HepG2 (cell line): ENCODE data around the gene DPM2. TPM values are rescaled to one million over a fixed set of nuclear protein-coding genes. Genes with fewer than 3 reads are reported as not detected.

ENCODE experiments used
- ATAC-seq: fragments of 200-7000 bp; cut with Tn5 transposase; 3 replicates; pipeline ENCODE4 v1.9.1; 2020; ENCODE audit warnings: mild to moderate bottlenecking, moderate library complexity
- BruUV-seq: library from RNA; stranded (reverse); fragments of 400-500 nt; replicated peaks from 2 replicates; lab custom pipeline; 2021; lab: Mats Ljungman, UMichigan
- CTCF ChIA-PET: fragments of 300-600 bp; formaldehyde crosslinking; extraction: SDS; loops from one replicate; lab custom pipeline; 2021; ENCODE audit warnings: low total read pairs, inconsistent platforms, low intra/inter-chr PET ratio; lab: Yijun Ruan, JAX
- POLR2A ChIA-PET: fragments of 350-600 bp; sonication (Branson Sonifier 250); formaldehyde crosslinking; loops from one replicate; lab custom pipeline; 2020; ENCODE audit warnings: antibody characterized with exemption, inconsistent platforms; lab: Yijun Ruan, JAX
- DNase-seq: peaks from one replicate; pipeline ENCODE4 v3.0.0-alpha.2; 2015; ENCODE audit warnings: low spot score
- FAIRE-seq: peaks from 3 replicates; lab custom pipeline; 2011; peaks lifted over from hg19 to GRCh38; lab: Jason Lieb, UNC
- H2AFZ ChIP-seq: one replicate; pipeline ENCODE4 v1.6.1; 2011; ENCODE audit warnings: low read length, inconsistent platforms
- H3K27ac ChIP-seq: fragments of 300-600 bp; 3 replicates; pipeline ENCODE4 v1.8.0; 2011; ENCODE audit warnings: mixed run types, mild to moderate bottlenecking, mixed read lengths, low read length, inconsistent platforms; ENCODE audit not compliant: insufficient read depth; ENCODE audit errors: extremely low read length
- H3K27me3 ChIP-seq, 2 experiments: fragments of 200-600 bp in 1 of 2; 2 replicates in 1 of 2; 3 replicates in 1 of 2; pipeline versions ENCODE4 v1.6.0 to v1.8.0; 2011; ENCODE audit warnings: low read length in 2 of 2, mild to moderate bottlenecking in 2 of 2, moderate library complexity in 2 of 2, inconsistent platforms in 1 of 2; ENCODE audit not compliant: insufficient read depth in 2 of 2, control insufficient read depth in 1 of 2
- H3K36me3 ChIP-seq, 2 experiments: fragments of 200-600 bp in 1 of 2; replicated peaks in 1 of 2; 2 replicates in 1 of 2; 3 replicates in 1 of 2; pipeline versions ENCODE4 v1.5.1 to v1.8.0; 2011; ENCODE audit warnings: low read length in 2 of 2, inconsistent platforms in 1 of 2; ENCODE audit not compliant: insufficient read depth in 2 of 2, control insufficient read depth in 1 of 2
- H3K4me1 ChIP-seq: 2 replicates; pipeline ENCODE4 v1.5.1; 2012; ENCODE audit warnings: low read length, inconsistent platforms; ENCODE audit not compliant: insufficient read depth
- H3K4me2 ChIP-seq: 2 replicates; pipeline ENCODE4 v1.6.0; 2011; ENCODE audit warnings: low read depth, low read length, inconsistent platforms
- H3K4me3 ChIP-seq, 3 experiments: fragments of 200-600 bp in 1 of 3; sonication (generic), shearing (Covaris generic) in 1 of 3; replicated peaks in 1 of 3; 2 replicates each; pipeline ENCODE4 v1.5.1; 2011 to 2016; ENCODE audit warnings: low read length in 3 of 3, inconsistent platforms in 2 of 3, low read depth in 2 of 3, mild to moderate bottlenecking in 2 of 3, control low read depth in 1 of 3, mixed read lengths in 1 of 3; ENCODE audit not compliant: insufficient read depth in 1 of 3
- H3K79me2 ChIP-seq: one replicate; pipeline ENCODE4 v1.6.1; 2011; ENCODE audit warnings: low read length, inconsistent platforms; ENCODE audit not compliant: insufficient read depth
- H3K9ac ChIP-seq: 2 replicates; pipeline ENCODE4 v1.6.0; 2011; ENCODE audit warnings: mild to moderate bottlenecking, low read depth, low read length, inconsistent platforms; ENCODE audit not compliant: insufficient read depth
- H3K9me3 ChIP-seq: 2 replicates; pipeline ENCODE4 v1.5.1; 2012; ENCODE audit warnings: mild to moderate bottlenecking, low read length
- H4K20me1 ChIP-seq: 2 replicates; pipeline ENCODE4 v1.6.0; 2011; ENCODE audit warnings: inconsistent platforms, mild to moderate bottlenecking, low read length, moderate library complexity; ENCODE audit not compliant: insufficient read depth
- ATF1 ChIP-seq: IDR thresholded peaks from 2 replicates; pipeline ENCODE4 v1.6.1; 2016; ENCODE audit warnings: mild to moderate bottlenecking, control low read depth
- CBX5 ChIP-seq: sonication (generic); formaldehyde crosslinking; IDR thresholded peaks from 2 replicates; pipeline ENCODE4 v1.4.0; 2020; ENCODE audit warnings: missing genetic modification reagents, borderline replicate concordance
- DMAP1 ChIP-seq: IDR thresholded peaks from 2 replicates; pipeline ENCODE4 v1.6.1; 2016
- ELF4 ChIP-seq: sonication (generic); formaldehyde crosslinking; IDR thresholded peaks from 2 replicates; pipeline ENCODE4 v1.5.0; 2020; ENCODE audit warnings: missing genetic modification reagents, mild to moderate bottlenecking, moderate library complexity, borderline replicate concordance
- HNRNPL ChIP-seq: fragments of 200-400 bp; formaldehyde crosslinking; IDR thresholded peaks from 2 replicates; pipeline ENCODE4 v1.6.1; 2017; ENCODE audit warnings: mild to moderate bottlenecking, low read depth, low read length
- KDM1A ChIP-seq: IDR thresholded peaks from 2 replicates; pipeline ENCODE4 v1.6.1; 2016; ENCODE audit warnings: missing compliant biosample characterization
- KDM2A ChIP-seq: sonication (generic); formaldehyde crosslinking; IDR thresholded peaks from 2 replicates; pipeline ENCODE4 v1.4.0; 2020; ENCODE audit warnings: low read depth, missing genetic modification reagents, borderline replicate concordance
- NFE2 ChIP-seq: sonication (generic); formaldehyde crosslinking; IDR thresholded peaks from 2 replicates; pipeline ENCODE4 v1.4.0; 2020; ENCODE audit warnings: missing genetic modification reagents
- PHF5A ChIP-seq: IDR thresholded peaks from one replicate; pipeline ENCODE4 v1.6.1; 2018; ENCODE audit warnings: low read depth, missing genetic modification reagents; ENCODE audit not compliant: unreplicated experiment
- PHF8 ChIP-seq: sonication (generic); formaldehyde crosslinking; IDR thresholded peaks from 2 replicates; pipeline ENCODE4 v1.5.0; 2020; ENCODE audit warnings: missing genetic modification reagents
- PPARG ChIP-seq: conservative IDR thresholded peaks from 2 replicates; pipeline ENCODE4 v1.6.1; 2016; ENCODE audit warnings: missing biosample characterization, missing genetic modification reagents
- RFX5 ChIP-seq: IDR thresholded peaks from 2 replicates; pipeline ENCODE4 v1.6.1; 2011; ENCODE audit warnings: low read depth, low read length, improper control_type of control experiment
- SCMH1 ChIP-seq: sonication (generic); formaldehyde crosslinking; IDR thresholded peaks from 2 replicates; pipeline ENCODE4 v1.9.0; 2021; ENCODE audit warnings: missing genetic modification reagents, mild to moderate bottlenecking, borderline replicate concordance
- SMAD3 ChIP-seq: sonication (generic); formaldehyde crosslinking; IDR thresholded peaks from 2 replicates; pipeline ENCODE4 v1.4.0; 2020; ENCODE audit warnings: missing genetic modification reagents
- TARDBP ChIP-seq: sonication (generic); formaldehyde crosslinking; IDR thresholded peaks from 2 replicates; pipeline ENCODE4 v1.8.0; 2022; ENCODE audit warnings: mild to moderate bottlenecking, missing genetic modification reagents
- ZKSCAN8 ChIP-seq: IDR thresholded peaks from 2 replicates; pipeline ENCODE4 v1.6.1; 2016; ENCODE audit warnings: borderline replicate concordance, missing genetic modification reagents, missing compliant biosample characterization
- WGBS: methylation state at CpG from one replicate; pipeline ENCODE4 v1.1.6; 2017; ENCODE audit warnings: low lambda C conversion rate; 5-methylcytosine and 5-hydroxymethylcytosine counted together
- in situ Hi-C: cut with HindIII; loops from 2 replicates; pipeline ENCODE4 v1.10.0; 2017; ENCODE audit warnings: low pct_unique_long_range_greater_than_20kb; ENCODE audit not compliant: extremely low pct_ligation_motif_present
- intact Hi-C: fragments of 100-400 bp; cut with micrococcal nuclease; formaldehyde crosslinking; loops from one replicate; pipeline ENCODE4 v1.10.0; 2022; ENCODE audit not compliant: unreplicated experiment
- polyA plus RNA-seq, 8 experiments: library from polyadenylated mRNA; depleted of rRNA in 3 of 8; stranded (reverse) in 7 of 8; unstranded in 1 of 8; fragments of >200 nt; fragmentation: Illumina TruSeq in 4 of 8; extraction: Trizol in 4 of 8; gene quantifications; 2 replicates each; pipeline versions ENCODE4 v1.2.1 to v1.2.3, GENCODE V29; 2011 to 2016; ENCODE audit warnings: low read depth in 4 of 8, missing spikeins in 1 of 8, mixed read lengths in 1 of 8; ENCODE audit not compliant: insufficient read depth in 1 of 8
- total RNA-seq, 5 experiments: library from RNA; depleted of rRNA; stranded (reverse); fragments of >200 nt; fragmentation: Illumina TruSeq; extraction: Trizol; gene quantifications; 2 replicates each; pipeline ENCODE4 v1.2.3, GENCODE V29; 2016; ENCODE audit warnings: low read depth in 1 of 5
- TF ChIP-seq, protein P1 (sequence below): sonication (generic); formaldehyde crosslinking; IDR thresholded peaks from 2 replicates; pipeline ENCODE4 v1.5.0; 2020; ENCODE audit warnings: missing genetic modification reagents
- TF ChIP-seq, protein P2 (sequence below): sonication (generic); formaldehyde crosslinking; IDR thresholded peaks from 2 replicates; pipeline ENCODE4 v1.8.0; 2022; ENCODE audit warnings: mild to moderate bottlenecking, missing genetic modification reagents, moderate library complexity
- TF ChIP-seq, protein P3 (sequence below): IDR thresholded peaks from 2 replicates; pipeline ENCODE4 v1.6.1; 2016; ENCODE audit warnings: mild to moderate bottlenecking, missing biosample characterization, missing genetic modification reagents
- TF ChIP-seq, protein P4 (sequence below): sonication (generic); formaldehyde crosslinking; IDR thresholded peaks from 2 replicates; pipeline ENCODE4; 2020; ENCODE audit warnings: missing genetic modification reagents, mild to moderate bottlenecking, borderline replicate concordance

The DPM2 gene
- total and polyA plus RNA-seq, 2 of the 13 experiments (the other 11 are each of a cell fraction or from before 2014, with no cell fraction given): 24.8 to 35.3 TPM

DNA sequence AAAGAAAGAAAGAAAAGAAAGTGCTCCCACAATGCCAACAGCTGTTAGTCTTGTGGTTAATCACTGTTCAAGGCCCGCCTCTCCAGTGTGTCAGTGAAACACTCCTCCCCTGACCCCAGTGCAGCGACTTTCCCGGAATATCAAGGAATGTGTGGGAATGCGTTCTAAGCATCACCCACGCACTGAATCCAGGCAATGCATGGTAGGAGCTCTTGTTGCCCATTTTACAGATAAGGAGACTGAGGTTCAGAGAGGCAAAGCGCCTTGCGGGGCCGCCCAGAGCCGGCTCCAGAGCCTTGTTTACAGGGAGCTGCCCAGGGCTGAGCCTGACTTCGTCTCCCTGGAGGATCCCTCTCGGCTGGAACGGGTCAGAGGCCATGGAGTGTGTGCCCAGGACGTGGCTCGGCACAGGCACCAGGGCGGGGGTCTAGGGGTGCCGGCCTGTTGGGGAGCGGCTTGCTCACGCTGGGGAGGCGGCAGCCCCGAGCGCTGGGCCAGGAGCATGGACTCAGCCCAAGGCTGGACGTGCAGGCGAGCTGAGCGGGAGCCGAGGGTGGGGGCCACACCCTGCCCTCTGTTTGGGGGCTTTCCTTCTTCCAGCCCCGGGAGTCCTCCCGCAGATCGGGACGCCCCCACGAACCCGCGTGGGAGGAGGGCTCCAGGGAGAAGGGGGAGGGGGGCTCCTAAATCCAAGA, 39.1 kb downstream of the DPM2 start:
- H3K27ac ChIP-seq: peak overlapping the region; percentile 91
- DNase-seq: peak; percentile 50
- no TSS peak for BruUV-seq
- peak; percentile 53 for ATAC-seq
- H3K4me1 ChIP-seq: peaks cover 56% of the 10 kb centered on the region
- ChIA-PET CTCF (no interaction called here), POLR2A (interaction anchor here (0.8 to 3.8 kb wide), 7 partner anchors 9 to 164 kb away, joined by 3 to 55 read pairs (median 8); partner anchors contain the start of genes ST6GALNAC4 and TOR2A)
- H3K79me2 ChIP-seq: peaks cover 19% of the 10 kb centered on the region
- H4K20me1 ChIP-seq: no peaks in the 10 kb centered on the region
- peak overlapping the region; percentile 89 to 95 (median 95) for H3K4me3 ChIP-seq
- H3K36me3 ChIP-seq: peaks cover 18 to 29% of the 10 kb centered on the region in 2 experiments
- in situ Hi-C loops: no loop called here
- H2AFZ ChIP-seq: no peak overlapping the region
- peak overlapping the region; percentile 84 for H3K4me2 ChIP-seq
- H3K9me3 ChIP-seq: peaks cover 5% of the 10 kb centered on the region
- H3K9ac ChIP-seq: peak overlapping the region; percentile 81
- WGBS: 3% methylated on average over 11 of the region's 32 CpGs
- peak; percentile 32 for FAIRE-seq
- no peaks in the 10 kb centered on the region for H3K27me3 ChIP-seq
- intact Hi-C loops: no loop called here
- TF ChIP-seq PHF8 (CRISPR knock-in tag) (peak; percentile 53; the same call in 1 of the 2 replicates), ATF1 (CRISPR knock-in tag) (no peak), KDM2A (CRISPR knock-in tag) (peak; percentile 33; the same call in 1 of the 2 replicates), TARDBP (CRISPR knock-in tag) (no peak), HNRNPL (peak; percentile 40; the same call in 1 of the 2 replicates), RFX5 (no peak), PPARG (0 out of 2 replicates have a peak, but pooled peaks have one; percentile 21), SCMH1 (no peak), ELF4 (CRISPR knock-in tag) (0 out of 2 replicates have a peak, but pooled peaks have one; percentile 46), DMAP1 (CRISPR knock-in tag) (0 out of 2 replicates have a peak, but pooled peaks have one; percentile 16), NFE2 (no peak), CBX5 (CRISPR knock-in tag) (no peak), KDM1A (CRISPR knock-in tag) (peak; percentile 97), ZKSCAN8 (CRISPR knock-in tag) (peak; percentile 52; the same call in 1 of the 2 replicates), PHF5A (CRISPR knock-in tag) (no peak), SMAD3 (CRISPR knock-in tag) (no peak)
- TF ChIP-seq, protein P1, sequence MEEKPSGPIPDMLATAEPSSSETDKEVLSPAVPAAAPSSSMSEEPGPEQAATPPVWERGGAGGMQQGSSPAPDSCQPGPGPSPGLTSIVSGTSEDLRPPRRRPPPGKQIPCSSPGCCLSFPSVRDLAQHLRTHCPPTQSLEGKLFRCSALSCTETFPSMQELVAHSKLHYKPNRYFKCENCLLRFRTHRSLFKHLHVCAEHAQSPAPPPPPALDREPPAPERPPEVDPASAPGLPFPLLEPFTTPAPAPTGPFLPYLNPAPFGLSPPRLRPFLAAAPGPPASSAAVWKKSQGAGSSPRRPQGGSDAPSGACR (CRISPR knock-in tag): peak; percentile 77; the same call in 1 of the 2 replicates
- TF ChIP-seq, protein P2, sequence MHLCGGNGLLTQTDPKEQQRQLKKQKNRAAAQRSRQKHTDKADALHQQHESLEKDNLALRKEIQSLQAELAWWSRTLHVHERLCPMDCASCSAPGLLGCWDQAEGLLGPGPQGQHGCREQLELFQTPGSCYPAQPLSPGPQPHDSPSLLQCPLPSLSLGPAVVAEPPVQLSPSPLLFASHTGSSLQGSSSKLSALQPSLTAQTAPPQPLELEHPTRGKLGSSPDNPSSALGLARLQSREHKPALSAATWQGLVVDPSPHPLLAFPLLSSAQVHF (CRISPR knock-in tag): no peak
- TF ChIP-seq, protein P3, sequence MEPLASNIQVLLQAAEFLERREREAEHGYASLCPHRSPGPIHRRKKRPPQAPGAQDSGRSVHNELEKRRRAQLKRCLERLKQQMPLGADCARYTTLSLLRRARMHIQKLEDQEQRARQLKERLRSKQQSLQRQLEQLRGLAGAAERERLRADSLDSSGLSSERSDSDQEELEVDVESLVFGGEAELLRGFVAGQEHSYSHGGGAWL (CRISPR knock-in tag): peak; percentile 70; the same call in 1 of the 2 replicates
- TF ChIP-seq, protein P4, sequence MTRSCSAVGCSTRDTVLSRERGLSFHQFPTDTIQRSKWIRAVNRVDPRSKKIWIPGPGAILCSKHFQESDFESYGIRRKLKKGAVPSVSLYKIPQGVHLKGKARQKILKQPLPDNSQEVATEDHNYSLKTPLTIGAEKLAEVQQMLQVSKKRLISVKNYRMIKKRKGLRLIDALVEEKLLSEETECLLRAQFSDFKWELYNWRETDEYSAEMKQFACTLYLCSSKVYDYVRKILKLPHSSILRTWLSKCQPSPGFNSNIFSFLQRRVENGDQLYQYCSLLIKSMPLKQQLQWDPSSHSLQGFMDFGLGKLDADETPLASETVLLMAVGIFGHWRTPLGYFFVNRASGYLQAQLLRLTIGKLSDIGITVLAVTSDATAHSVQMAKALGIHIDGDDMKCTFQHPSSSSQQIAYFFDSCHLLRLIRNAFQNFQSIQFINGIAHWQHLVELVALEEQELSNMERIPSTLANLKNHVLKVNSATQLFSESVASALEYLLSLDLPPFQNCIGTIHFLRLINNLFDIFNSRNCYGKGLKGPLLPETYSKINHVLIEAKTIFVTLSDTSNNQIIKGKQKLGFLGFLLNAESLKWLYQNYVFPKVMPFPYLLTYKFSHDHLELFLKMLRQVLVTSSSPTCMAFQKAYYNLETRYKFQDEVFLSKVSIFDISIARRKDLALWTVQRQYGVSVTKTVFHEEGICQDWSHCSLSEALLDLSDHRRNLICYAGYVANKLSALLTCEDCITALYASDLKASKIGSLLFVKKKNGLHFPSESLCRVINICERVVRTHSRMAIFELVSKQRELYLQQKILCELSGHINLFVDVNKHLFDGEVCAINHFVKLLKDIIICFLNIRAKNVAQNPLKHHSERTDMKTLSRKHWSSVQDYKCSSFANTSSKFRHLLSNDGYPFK (CRISPR knock-in tag): no peak
